Endometrial microvascular endothelial cells (primary cell): ENCODE results near the gene PPDPF. TPM values are rescaled to one million over a fixed set of nuclear protein-coding genes. Genes with fewer than 3 reads are reported as not detected.
"Not testable (repeated sequence)": the region's sequence is repeated elsewhere in the genome, so short reads cannot be mapped to it uniquely, and the experiment has no call there.

Source experiments
- in situ Hi-C: cut with HindIII; loops from 2 replicates; pipeline ENCODE4 v1.10.0; 2017; ENCODE audit warnings: low sequenced_read_pairs, low pct_unique_long_range_greater_than_20kb; ENCODE audit errors: inconsistent ontology term
- total RNA-seq: library from RNA; depleted of rRNA; stranded (reverse); fragments of >200 nt; gene quantifications from one replicate; pipeline ENCODE4 v1.2.3, GENCODE V29; 2015; ENCODE audit errors: inconsistent ontology term

Gene PPDPF
- total RNA-seq, 1 donor from 2014 or later, result 126 TPM

- in situ Hi-C loops, result no loop called here
These were observed 22.3 kb upstream of the PPDPF start for GRCh38 chr20:63497946-63498935.

GRCh38 chr20:63498960-63499337 lies 21.6 kb upstream of the PPDPF start, which contains the start of gene EEF1A2:
Gene EEF1A2, minus strand, starts transcription at chr20:63499083. Its CDS starts 1,320 bp downstream, at chr20:63497763.
- in situ Hi-C loops, result no loop called here

- in situ Hi-C loops, result no loop called here
These were observed 21.1 kb upstream of the PPDPF start for GRCh38 chr20:63499338-63499969.

- in situ Hi-C loops, result no loop called here
These were observed 20.2 kb upstream of the PPDPF start for GRCh38 chr20:63500151-63500901.

GRCh38 chr20:63500902-63501817 lies 19.4 kb upstream of the PPDPF start:
- in situ Hi-C loops, result no loop called here

GRCh38 chr20:63501818-63502670 lies 18.5 kb upstream of the PPDPF start:
- in situ Hi-C loops, result no loop called here

- in situ Hi-C loops, result no loop called here
These were observed 17.8 kb upstream of the PPDPF start for GRCh38 chr20:63502671-63503172.

- in situ Hi-C loops, result no loop called here
These were observed 17.0 kb upstream of the PPDPF start for GRCh38 chr20:63503524-63503923.

GRCh38 chr20:63504642-63505041 lies 15.9 kb upstream of the PPDPF start:
- in situ Hi-C loops, result no loop called here

- in situ Hi-C loops, result no loop called here
These were observed 15.3 kb upstream of the PPDPF start for GRCh38 chr20:63505281-63505680.

GRCh38 chr20:63505723-63506122 lies 14.8 kb upstream of the PPDPF start:
- in situ Hi-C loops, result no loop called here

- in situ Hi-C loops, result no loop called here
These were observed 13.4 kb upstream of the PPDPF start for GRCh38 chr20:63507083-63507743.

- in situ Hi-C loops, result no loop called here
These were observed 12.3 kb upstream of the PPDPF start for GRCh38 chr20:63508072-63508768.

GRCh38 chr20:63509088-63509564 lies 11.4 kb upstream of the PPDPF start:
- in situ Hi-C loops, result no loop called here

GRCh38 chr20:63513207-63513606 lies 7.4 kb upstream of the PPDPF start:
- in situ Hi-C loops, result no loop called here

GRCh38 chr20:63514520-63514919 lies 6.0 kb upstream of the PPDPF start:
- in situ Hi-C loops, result not testable (repeated sequence)
